Stimulated activated CD8-positive, alpha-beta memory T cell treated with anti-CD3 and anti-CD28 coated beads, Interleukin-7, amount 100 ng/mL, for 24 hours (primary cell): ENCODE measurements around the gene NUP210.

Source experiments
- DNase-seq: peaks from one replicate; pipeline ENCODE4 v3.0.0-alpha.2; 2020; ENCODE audit warnings: low read depth

NUP210 gene

DNA sequence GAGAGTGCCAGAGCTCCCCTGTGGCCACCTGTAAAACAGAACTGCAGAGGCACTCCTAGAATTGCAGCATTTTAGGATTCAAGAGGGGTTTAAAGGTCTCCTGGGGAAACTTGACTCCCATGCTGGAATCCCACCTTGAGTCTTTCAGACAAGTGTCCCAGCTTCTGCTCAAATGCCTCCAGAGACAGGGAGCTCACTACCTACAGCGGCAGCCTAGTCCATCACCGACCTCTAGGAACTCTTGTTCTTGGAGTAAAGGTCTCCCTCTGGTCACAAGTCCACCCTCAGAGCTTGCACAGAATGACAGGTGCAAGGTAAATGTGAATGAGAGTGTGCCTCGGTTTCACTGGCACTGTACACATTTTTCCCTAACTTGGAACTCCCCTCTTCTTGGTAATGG is 72.0 kb downstream of the NUP210 start:
- DNase-seq: no peak

DNA sequence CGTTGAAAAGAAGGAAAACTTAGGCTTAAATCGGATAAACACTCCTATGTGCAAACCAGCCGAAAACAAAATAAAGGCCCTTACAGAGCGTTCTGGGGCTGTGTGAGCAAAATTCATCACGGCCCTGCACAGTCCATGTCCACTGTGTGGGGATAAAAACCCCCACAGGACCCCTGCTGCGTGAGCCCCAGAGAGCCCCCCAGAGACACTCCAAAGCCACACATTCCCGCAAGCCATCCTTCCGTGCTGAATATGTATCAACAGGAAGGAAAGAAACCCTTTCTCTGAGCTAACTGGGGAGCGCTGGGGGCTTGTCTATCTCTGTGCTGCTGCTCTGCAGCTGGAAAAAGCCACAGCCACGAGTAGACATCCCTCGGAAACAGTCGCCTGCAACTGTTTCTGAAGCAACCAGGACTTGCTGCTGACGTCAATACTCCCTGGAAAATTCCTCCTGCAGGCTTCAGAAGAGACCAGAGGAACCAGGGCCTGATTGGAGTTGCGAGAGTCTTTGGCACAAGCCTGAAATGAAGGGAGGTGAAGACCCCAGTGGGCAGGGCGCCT is 72.7 kb downstream of the NUP210 start:
- no peak for DNase-seq

DNA sequence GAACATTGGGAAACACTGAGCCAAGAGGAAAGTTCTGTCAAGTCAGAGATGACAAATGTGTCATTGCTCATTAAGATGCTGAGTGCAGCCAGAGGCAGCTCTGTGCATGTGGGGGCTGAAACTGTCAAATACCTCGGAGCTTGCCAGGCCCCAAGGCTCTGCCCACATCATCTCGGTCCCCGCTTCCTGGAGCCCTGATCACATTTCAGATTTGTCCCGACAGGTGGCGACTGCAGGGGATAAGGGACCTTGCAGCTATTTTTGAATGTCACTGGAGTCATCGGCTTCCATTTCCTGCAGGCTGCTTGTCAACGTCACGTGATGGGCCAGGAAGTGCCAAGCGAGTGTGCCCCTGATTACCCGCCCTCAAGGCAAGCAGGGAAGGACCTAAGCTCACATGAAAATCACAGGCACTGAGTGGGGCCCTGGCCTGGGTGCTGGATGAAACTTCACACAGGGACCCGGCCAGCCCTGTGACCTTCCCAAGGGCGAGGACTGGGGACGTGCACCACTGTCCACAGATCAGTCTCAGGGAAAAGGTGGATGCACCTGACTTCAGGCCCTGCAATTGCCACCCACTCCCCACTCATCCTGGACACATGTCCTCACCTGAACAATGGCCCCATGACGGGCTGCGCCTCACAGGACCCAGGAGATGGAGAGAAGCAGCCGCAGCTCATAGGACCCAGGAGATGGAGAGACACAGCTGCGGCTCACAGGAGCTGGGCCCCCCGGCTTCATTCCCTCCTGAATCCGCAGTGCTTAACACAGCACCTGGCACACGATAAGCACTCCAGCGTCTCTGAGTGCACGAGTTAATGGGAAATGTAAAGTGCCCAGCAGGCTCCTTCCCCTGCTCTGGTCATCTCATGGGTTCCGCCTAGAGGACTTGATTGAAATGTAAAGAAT is 73.4 kb downstream of the NUP210 start:
- DNase-seq: peak; percentile 44

DNA sequence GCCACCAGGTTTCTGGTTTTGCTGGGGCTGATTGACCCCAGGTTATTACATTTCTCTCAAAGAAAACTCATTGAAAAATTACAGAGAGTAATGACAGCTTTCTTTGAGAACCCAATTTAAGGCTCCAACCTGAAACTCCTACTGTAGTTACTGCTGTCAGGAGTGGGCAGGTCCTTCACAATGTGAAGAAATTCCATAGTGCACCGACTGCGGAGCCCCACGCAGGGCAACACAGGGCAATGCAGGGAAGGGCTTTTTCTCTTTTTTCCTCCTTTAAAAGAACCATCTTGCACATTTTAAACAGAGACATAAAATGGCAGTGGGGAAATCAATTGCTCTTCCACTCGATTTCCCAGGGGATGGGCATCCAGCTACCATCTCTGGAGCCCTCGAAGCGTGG is 74.3 kb downstream of the NUP210 start:
- DNase-seq: no peak

DNA sequence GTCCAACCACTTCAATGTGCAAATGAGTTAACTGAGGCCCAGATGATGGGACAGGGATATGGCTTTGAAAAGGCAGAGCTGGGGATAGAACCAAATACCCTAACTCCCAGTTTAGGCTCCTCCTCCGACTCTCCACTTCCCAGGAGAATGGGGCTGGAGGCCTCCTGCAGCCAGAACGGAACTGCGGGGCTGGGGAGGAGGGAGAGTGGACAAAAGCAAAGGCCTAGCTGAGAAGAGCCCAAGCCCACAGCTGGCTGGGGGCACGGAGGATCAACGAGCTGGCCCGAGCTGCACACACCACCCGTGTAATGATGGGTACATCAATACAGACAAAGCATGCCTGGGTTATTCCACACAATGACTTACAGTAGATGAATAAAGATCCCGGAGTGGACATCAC is 74.8 kb downstream of the NUP210 start:
- no peak for DNase-seq

DNA sequence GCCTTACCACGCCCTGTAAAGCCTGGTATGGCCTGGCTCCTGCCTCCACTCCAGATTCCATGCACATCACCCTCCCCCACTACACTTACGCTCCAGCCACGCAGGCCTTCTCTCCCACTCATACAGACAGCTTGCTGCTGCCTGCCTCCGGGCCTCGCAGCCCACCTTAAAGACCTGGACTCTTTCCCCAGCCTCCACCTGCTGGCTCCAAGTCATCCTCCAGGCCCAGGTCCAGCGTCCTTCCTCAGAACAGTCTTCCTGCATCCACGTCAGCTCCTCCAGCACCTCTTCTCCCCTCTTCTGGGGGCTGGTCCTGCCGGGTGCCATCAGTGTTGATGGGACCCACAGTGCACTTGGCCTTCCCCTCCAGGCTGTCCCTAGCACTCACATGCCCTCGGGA is 75.5 kb downstream of the NUP210 start:
- no peak for DNase-seq

DNA sequence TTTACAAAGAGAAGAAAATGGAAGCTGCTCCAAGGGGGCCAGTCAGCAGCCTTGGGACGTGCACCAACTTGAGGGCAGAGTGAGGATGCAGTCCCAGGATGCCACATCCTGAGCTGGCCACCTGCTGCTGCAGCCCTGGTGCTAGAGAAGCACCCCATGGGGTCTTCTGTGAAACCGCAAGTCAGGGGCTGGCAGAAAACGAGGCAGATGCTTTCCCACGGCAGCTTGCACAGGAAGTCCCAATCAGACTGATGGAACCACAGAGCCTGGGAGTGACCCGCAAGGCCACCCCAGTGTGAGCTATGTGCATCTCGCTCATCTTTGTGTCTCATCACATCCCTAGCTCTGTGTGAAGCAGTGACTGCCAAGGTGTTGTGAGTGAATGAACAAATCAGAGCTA is 76.5 kb downstream of the NUP210 start:
- no peak for DNase-seq

DNA sequence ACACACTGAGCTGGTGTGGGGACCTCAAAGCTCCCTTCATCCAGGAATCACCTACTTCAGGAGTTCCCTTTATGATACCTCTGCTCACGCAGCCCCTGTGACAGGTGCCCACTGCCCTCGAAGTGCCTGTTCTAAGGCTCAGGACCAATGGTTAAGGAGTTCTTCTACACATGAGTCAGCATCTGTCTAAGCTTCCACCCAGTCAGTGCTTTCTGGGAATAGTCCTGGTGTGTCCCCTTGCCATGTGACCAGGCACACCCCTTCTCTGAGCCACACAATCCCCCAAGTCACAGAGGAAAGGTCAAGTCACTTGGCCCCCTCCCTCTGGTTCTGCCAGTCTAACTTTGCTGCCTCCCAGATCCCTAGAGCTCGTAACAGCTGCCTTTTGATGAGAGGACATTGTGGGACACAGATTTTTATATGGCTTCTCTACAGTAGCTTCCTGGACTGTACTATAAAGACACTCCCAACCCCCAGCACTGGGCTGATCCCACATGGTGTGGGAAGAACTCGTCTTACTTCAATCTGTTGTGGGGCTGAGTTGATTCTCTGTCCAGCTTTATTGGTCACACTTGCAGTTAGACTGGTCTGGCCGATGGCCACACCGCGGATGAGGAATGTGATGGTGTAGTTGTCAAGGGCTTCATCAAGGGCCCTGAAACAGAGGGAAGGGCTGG is 78.8 kb downstream of the NUP210 start:
- DNase-seq: no peak

DNA sequence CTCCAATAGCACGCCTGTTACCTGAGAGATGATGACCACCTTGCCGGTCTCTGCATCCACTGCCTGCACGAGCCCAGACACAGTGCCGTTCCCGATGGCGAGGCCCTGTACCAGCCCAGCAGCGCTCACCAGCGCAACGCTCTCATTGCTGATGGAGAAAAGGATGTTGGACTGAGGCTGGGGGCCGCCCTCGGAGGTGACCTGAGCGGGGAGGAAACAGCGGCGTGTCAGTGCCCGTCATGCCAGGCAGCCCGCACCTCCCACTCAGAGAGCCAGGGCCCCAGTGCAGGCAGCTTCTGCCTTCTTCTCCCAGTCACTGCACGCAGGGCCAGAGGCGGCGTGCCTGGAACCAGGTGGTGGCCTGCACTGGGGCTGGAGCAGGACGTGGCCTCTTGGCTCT is 80.3 kb downstream of the NUP210 start:
- no peak for DNase-seq

DNA sequence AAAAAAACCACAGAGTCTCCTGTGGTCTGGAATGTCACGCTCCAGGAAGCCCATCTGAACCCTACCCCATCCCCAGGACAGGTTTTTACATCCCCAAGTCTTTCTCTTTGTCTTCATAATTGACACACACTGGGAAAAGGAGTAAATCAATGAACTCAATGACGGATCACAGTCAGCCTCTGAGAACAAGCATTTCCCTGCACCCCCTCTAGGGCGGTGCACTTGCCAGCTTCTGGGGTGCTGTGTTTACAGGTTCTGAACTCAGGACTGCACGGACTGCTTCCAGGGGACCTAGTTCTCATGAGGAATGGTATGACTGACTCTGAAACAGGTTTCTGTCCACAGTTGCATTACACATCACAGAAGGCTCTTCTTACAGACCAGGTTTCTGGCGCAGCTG is 81.1 kb downstream of the NUP210 start:
- DNase-seq: no peak

DNA sequence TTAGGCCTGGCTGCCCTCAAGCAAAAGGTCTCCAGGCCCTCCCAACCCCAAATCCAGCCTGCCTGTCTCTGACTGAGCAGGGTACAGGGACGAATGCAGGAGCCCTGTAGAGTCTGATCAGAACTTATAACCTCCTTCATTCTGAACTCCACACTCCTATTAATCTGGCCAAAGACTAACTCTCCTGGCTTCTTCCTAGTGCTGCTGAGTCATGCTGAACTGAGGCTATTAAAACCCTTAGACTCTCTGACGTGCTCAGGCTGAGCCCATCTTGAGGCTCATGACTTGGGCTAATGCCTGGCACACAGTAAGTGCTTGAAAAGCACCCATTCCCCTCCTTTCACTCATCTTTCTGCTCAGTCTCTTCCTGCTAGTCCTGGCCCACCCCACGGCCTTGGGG is 81.9 kb downstream of the NUP210 start:
- no peak for DNase-seq

DNA sequence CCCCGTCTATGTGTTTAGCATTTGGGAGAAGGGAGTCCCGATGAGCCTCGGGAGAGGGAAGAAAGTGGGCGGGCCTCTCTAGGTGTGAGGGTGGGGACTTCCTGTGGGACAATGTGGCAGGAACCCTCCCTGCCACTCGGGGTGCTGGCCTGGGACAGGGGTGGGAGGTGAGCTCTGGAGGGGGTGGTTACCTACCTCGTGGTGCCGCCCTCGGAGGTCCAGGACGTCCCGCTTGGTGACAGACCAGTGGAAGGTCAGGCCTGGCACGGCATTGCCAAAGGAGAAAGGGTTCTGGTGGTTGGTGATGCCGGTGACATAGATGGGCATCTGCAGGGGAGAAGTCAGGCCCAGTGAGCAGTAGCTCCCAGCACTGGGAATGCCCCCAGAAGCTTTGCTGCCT is 83.5 kb downstream of the NUP210 start:
- DNase-seq: no peak

DNA sequence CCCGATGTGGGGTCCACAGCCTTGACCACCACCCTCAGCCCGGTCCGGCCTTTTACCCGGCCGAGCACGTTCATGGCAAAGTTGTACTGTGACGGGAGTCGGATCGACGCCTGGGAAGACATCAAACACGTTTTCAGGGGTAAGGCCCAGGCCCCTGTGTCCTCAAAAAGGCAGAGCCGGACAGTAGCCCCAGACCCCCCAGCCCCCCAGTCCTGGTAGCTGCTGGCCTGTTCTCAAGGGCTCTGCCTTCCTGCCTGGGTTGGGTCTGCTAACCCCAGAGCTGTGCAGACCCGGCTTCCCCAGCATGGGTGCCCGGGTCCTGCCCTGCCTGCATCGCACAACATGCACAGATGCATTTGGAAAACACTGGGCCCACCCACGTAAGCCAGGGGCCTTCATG is 84.6 kb downstream of the NUP210 start:
- DNase-seq: no peak

DNA sequence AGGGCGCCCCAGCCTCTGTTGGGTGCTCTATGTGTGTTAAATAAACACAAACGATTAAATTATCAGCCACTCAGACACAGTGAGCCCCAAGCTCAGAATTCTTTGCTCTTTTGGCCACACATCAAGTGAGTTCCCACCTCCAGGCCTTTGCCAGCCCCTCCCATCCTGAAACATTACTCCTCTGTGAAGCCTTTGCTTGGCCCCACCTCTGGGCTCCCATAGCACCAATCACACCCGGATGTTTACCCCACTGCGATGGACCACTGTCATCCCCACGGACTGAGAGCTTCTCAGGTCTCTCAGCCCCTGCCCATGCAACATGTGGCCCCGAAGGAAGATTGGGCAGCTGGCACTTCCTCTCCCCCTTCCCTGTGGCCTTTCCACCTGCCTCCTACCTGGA is 85.1 kb downstream of the NUP210 start:
- no peak for DNase-seq

DNA sequence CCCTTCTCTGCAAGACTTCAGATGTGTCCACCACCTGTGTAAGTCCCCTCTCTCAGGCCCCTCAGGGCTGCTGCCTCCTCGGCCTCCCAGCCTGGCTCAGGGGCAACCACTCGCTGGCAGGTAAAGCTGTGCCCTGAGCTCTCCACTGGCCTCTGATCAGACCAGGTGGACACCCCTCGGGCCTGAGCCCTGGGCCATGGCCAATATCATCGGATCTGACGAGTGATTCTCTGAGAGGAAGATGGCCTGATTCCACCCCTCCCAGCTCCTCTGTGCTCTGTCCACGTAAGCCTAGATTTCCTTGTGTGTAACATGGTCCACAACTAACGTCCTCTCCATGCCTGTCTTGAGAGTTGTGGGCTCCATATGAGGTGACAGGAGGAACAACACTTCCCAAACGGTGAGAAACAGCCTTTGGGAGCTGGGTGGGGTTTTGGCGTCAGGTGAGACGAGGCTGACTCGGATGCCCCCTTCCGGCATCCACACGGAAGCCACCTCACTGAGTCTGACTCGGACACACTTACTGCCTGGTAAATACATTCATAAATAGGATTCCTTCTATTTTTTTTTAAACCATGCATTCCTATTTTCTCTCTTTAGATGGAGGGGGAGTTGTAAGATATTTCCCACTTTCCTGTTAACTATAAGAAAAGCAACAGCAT is 86.8 kb downstream of the NUP210 start:
- no peak for DNase-seq

DNA sequence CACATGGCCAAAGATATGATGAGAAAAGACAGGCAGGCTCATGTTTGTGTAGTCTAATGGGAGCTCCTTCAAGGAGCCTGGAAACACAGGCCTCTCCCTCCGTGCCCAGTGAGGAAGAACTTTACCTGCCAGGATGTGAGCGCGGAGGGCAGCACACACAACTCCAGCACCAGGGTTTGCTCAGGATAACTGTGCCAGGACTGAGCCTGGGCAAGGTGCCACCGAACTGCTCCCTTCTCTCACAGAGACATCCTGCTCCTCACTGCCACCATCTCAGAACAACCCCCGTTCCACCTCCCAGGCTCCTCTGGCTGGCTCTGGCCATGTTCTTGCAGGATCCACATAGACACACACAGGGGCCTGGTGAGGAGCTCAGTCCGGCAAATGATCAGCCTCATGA is 87.4 kb downstream of the NUP210 start:
- DNase-seq: no peak

DNA sequence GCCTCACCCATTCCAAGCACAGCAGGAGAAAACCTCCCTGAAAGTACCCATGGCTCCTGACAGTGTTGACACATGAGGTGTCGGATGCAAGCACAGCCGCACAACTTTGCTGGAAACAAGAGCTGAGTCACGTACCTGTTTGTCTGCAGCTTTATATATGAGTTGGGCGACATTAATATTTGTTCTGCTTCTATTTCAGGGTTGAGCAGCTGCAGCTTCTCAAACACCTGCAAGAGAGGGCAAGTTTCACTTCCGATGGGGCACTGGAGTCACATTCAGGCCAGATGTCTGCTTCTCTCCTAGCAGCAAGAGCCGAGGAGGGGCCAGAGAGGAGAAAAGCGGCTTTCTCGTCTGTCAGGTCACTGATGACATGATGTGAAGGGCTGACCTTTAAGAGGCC is 88.0 kb downstream of the NUP210 start:
- DNase-seq: no peak

DNA sequence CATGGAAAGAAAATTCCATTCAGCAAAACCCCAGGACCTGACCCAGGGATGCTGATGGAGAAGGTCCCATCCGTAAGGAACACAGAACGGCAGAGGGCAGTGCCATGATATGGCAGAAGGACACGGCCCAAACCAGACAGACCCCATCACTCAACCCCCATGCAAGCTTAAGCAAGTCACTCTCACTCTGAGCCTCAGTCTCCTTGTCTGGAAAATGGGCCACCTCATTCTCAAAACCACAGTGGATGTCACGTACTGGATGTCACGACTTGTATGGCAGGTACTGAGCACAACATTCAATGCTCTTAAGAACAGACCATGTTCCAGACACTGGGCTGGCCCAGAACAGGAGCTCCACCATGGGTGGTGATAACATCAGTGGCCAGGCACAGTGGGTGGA is 90.4 kb downstream of the NUP210 start:
- no peak for DNase-seq

DNA sequence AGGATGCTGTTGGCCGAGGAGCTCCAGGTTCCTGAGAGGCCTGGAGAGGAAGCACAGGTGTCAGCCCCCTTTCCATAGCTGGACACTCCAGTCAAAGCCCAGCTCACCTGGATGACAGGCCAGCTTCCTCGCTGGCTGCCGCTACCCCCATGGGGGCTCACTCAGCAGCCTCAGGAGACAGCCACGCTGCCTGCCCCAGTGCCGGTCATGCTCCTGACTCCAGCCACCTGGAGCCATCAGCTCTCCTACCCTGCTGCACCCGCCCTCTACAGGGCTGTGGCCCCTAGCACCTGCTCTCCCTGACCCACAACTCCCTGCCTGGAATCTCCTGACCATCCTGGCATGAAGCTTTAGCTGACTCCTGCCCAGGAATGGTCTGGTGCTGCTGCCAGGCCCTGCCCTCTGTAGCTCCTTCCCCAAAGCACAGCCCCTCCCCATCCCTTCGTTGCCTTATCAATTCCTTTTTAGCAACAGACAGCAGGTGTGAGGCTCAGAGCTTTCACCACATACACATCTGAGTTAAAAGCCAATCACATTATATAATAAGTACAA is 94.2 kb downstream of the NUP210 start:
- no peak for DNase-seq

DNA sequence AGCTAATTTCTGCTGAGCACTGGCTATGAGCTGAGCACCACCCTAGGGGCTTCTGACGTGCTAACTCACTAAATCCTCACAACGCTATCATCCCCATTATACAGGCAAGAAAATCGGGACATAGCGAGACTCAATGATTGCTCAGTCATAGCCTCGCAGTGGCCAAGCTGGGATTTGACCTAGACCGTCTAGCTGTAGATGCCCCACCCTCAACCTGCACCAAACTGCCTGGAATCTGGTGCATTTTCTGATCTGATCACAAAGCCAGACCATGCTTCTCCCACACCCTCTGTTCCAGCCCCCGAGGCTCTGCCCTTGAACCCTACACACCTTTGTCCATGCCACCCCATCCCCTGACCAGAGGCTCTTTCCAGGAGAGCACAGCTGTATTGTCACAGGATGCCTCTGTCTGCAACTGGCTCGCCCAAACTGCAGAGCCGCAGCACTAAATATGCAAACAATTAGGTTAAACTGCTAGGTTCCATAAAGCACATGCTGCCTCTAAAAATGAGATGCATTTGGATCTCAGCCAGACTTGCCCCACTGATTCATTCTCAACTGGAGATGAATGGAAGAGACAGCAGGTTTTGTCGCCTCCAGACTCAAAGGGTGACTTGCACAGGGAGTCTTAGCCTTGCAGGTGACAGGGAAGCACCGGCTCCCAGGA is 95.2 kb downstream of the NUP210 start:
- no peak for DNase-seq

DNA sequence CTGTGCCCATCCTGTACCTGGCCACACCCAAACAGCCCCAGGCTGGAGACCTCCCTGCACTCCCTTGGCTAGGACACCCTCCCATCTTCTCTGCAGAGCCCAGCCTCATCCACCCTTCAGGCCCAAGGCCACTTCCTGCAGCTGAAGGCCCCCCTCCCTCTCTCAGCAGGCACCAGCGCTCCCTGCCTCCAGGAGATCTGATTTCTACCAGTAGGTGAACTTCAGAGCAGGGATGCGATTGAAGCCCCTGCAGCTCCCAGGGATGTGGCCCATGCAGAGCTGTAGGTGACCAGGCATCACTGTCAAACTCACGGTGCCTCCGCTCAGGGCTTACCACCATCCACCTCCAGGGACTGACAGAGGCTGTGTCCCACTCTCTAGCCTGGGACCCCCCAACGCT is 96.3 kb downstream of the NUP210 start:
- DNase-seq: no peak

DNA sequence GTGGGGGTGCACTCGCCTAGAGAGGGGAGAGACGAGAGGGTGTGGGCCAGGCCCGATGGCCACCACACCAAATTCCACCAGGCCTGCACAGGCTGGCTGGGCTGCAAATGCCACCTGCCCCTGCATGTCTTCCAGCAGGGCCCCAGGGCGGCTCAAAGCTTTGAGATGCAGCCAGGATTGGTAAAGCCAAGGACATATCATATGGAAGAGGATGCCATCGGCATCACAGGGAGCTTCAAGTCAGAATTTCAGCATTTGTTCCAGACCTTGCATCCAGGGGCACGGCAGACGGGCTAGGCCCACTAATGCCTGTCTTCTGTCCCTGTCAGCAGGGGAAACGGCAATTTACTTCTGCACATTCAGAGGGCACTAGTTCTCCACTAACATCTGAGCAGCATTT is 97.8 kb downstream of the NUP210 start:
- no peak for DNase-seq
